Mucosa of descending colon (tissue), 3 donors: Measurements from ENCODE around the gene ENTPD2. TPM values are rescaled to one million over a fixed set of nuclear protein-coding genes. Genes with fewer than 3 reads are reported as not detected.

ENCODE experiments used
- ATAC-seq: fragments of 200-7000 bp; cut with Tn5 transposase; one replicate; pipeline ENCODE4 v1.9.1; 2020; ENCODE audit warnings: mild to moderate bottlenecking, moderate library complexity
- DNase-seq, 3 donors: peaks; one replicate each; pipeline ENCODE4 v3.0.0-alpha.2; 2020
- H3K36me3 ChIP-seq: fragments of 200-600 bp; one replicate; pipeline ENCODE4 v1.8.0; 2021; ENCODE audit warnings: low read depth, mild to moderate bottlenecking
- H3K4me1 ChIP-seq: fragments of 200-600 bp; one replicate; pipeline ENCODE4 v1.8.0; 2021; ENCODE audit warnings: low read depth, mild to moderate bottlenecking
- H3K4me3 ChIP-seq: fragments of 200-600 bp; one replicate; pipeline ENCODE4 v1.8.0; 2021; ENCODE audit warnings: mild to moderate bottlenecking
- H3K9me3 ChIP-seq: fragments of 200-600 bp; one replicate; pipeline ENCODE4 v1.8.0; 2021; ENCODE audit warnings: mild to moderate bottlenecking
- intact Hi-C, 2 donors: fragments of 100-400 bp; cut with DNase I in 1 of 2; cut with micrococcal nuclease in 1 of 2; formaldehyde crosslinking; loops; one replicate each; pipeline versions ENCODE4 v1.11.0 to v1.11.1; 2022; cut with DNase I, micrococcal nuclease
- total RNA-seq, 3 donors: library from RNA; stranded (reverse); fragmentation: NEBNext Ultra II Directional in 2 of 3; extraction: Animal tissue kit (Norgen Biotek cat#: 25700) in 2 of 3; gene quantifications; one replicate each; pipeline versions ENCODE4 v1.2.1 to v1.2.4, GENCODE V29; 2021 to 2023
- TF ChIP-seq, protein P1 (sequence below): fragments of 200-600 bp; IDR thresholded peaks from one replicate; pipeline ENCODE4 v1.8.0; 2022; ENCODE audit warnings: antibody characterized with exemption, mild to moderate bottlenecking
- donor health status: DM: no; HTN: no; CAD: no; lungs with moderate emphysema.
- donor health status: DM: no; HTN: no; CAD: no.
- donor health status: DM: no; HTN: yes; CAD: no.

Gene ENTPD2
- total RNA-seq, 3 donors from 2014 or later, result 7.7 to 26.8 (median 10.7) TPM

DNA sequence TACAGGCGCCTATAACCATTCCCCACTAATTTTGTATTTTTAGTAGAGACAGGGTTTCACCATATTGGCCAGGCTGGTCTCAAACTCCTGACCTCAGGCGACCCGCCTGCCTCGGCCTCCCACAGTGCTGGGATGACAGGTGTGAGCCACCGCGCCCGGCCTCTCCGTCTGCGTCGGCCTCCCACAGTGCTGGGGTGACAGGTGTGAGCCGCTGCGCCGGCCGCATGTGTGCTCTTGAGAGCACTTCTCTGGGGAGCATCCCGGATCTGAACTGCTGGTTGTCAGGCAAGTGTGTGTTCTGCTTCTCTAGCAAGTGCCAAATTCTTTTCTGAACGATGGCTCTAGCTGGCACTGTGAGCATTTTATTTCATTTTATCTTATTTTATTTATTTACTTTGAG lies 3.7 kb upstream of the ENTPD2 start:
- peaks cover 50% of the 10 kb centered on the region for H3K4me1 ChIP-seq
- no peak for DNase-seq
- no peak for ATAC-seq
- intact Hi-C loops, result no loop called here
- H3K36me3 ChIP-seq, result no peaks in the 10 kb centered on the region
- H3K4me3 ChIP-seq, result no peak overlapping the region
- TF ChIP-seq, protein P1, sequence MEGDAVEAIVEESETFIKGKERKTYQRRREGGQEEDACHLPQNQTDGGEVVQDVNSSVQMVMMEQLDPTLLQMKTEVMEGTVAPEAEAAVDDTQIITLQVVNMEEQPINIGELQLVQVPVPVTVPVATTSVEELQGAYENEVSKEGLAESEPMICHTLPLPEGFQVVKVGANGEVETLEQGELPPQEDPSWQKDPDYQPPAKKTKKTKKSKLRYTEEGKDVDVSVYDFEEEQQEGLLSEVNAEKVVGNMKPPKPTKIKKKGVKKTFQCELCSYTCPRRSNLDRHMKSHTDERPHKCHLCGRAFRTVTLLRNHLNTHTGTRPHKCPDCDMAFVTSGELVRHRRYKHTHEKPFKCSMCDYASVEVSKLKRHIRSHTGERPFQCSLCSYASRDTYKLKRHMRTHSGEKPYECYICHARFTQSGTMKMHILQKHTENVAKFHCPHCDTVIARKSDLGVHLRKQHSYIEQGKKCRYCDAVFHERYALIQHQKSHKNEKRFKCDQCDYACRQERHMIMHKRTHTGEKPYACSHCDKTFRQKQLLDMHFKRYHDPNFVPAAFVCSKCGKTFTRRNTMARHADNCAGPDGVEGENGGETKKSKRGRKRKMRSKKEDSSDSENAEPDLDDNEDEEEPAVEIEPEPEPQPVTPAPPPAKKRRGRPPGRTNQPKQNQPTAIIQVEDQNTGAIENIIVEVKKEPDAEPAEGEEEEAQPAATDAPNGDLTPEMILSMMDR, result no peak
- no peaks in the 10 kb centered on the region for H3K9me3 ChIP-seq

DNA sequence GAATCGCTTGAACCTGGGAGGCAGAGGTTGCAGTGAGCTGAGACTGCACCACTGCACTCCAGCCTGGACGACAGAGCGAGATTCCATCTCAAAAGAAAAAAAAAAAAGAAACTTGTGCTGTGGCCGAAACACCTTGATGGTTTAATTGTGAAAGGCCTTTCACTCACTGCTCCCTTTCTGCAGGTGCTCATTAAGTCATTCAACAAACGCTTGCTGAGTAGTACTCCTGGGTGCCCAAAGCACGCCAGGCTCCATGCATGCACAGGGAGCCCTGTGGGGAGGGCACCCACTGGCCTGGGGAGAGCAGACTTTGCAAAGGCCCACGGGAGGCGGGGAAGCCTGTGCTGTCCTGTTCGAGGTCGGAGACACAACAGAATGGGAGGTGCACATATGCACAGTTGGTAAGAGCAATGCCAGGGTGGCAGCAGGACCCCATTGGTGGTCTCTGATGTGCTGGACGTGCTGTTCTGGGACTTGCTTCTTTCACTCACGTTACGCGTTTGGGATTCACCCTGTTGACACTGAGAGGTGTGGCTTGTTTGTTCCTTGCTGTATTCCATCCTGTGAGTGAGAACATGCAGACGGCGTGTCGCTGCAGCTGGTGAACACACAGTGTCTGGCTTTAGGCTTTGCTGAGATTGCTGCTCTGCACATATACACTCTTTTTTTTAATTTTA lies 3.0 kb upstream of the ENTPD2 start:
- ATAC-seq, result peak; percentile 14
- no peaks in the 10 kb centered on the region for H3K9me3 ChIP-seq
- TF ChIP-seq, protein P1, result no peak
- no peak overlapping the region for H3K4me3 ChIP-seq
- intact Hi-C loops, result no loop called here
- peak in 2 of 3 donors; percentile 40 to 58 for DNase-seq
- H3K36me3 ChIP-seq, result no peaks in the 10 kb centered on the region
- H3K4me1 ChIP-seq, result peaks cover 50% of the 10 kb centered on the region

- intact Hi-C loops, result no loop called here
- TF ChIP-seq, protein P1, result no peak
- DNase-seq, result peak; percentile 94 to 96 (median 95)
- no peaks in the 10 kb centered on the region for H3K9me3 ChIP-seq
- ATAC-seq, result peak; percentile 79
- no peaks in the 10 kb centered on the region for H3K36me3 ChIP-seq
- H3K4me3 ChIP-seq, result no peak overlapping the region
- H3K4me1 ChIP-seq, result peaks cover 50% of the 10 kb centered on the region
These were observed 1.8 kb upstream of the ENTPD2 start for GRCh38 chr9:137055385-137056364.

DNA sequence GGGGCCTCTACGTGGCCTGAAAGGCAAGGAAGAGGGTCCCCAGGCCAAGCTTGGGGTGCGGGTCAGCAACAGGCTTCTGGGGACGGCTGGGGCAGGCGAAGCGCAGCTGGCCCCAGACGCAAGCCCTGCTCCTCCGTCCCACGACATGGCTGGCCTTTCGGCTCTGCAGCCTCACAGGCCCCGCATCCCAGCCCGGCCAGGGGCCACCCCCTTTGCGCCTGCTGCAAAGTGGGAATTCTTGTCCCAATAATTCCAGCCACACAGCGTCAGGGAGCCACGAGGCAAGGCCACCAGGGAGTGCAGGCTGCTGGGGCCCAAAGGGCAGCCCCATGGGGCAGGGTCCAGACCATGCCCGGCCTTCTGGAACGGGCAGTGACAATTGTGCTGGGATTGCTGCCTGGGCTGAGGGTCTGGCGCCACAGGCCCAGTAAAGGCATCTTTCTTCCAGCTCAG lies 1.1 kb upstream of the ENTPD2 start:
- TF ChIP-seq, protein P1, result no peak
- DNase-seq, result peak in 2 of 3 donors; percentile 55 to 61
- ATAC-seq, result peak; percentile 8
- Histone ChIP-seq H3K4me1 (peaks cover 50% of the 10 kb centered on the region), H3K36me3 (no peaks in the 10 kb centered on the region), H3K9me3 (no peaks in the 10 kb centered on the region), H3K4me3 (no peak overlapping the region)
- intact Hi-C loops, result no loop called here

GRCh38 chr9:137052998-137053943 lies 590 bp downstream of the ENTPD2 start:
- ATAC-seq (peak; percentile 44), DNase-seq (peak in 1 of 3 donors; percentile 40)
- intact Hi-C loops, result no loop called here
- Histone ChIP-seq H3K4me1 (peaks cover 55% of the 10 kb centered on the region), H3K4me3 (peak overlapping the region; percentile 23), H3K36me3 (no peaks in the 10 kb centered on the region), H3K9me3 (no peaks in the 10 kb centered on the region)
- TF ChIP-seq, protein P1, result no peak
